ENCODE data around the gene CDC37L1.

GRCh38 chr9:4639420-4639819 is 39.9 kb upstream of the CDC37L1 start:
- TF ChIP-seq CTCF (IDR thresholded peaks at IDR 0.05): no peak
- TF ChIP-seq POLR2A (IDR thresholded peaks at IDR 0.05): no peak

Measured in thyroid gland (tissue), 4 donors.